Spinal cord (tissue), 10 donors: ENCODE measurements around the gene AHI1. TPM values are rescaled to one million over a fixed set of nuclear protein-coding genes. Genes with fewer than 3 reads are reported as not detected.
"Not testable (repeated sequence)": the region's sequence is repeated elsewhere in the genome, so short reads cannot be mapped to it uniquely, and the experiment has no call there.

Source experiments
- DNase-seq, 6 donors: peaks; one replicate each; pipeline versions ENCODE4 v3.0.0 to v3.0.0-alpha.2; 2013 to 2015; ENCODE audit warnings: low spot score in 6 of 6, low read depth in 4 of 6
- H3K27ac ChIP-seq: one replicate; pipeline ENCODE4 v1.5.1; 2013; ENCODE audit warnings: low read depth, low read length, control low read depth
- H3K27me3 ChIP-seq: one replicate; pipeline ENCODE4 v1.6.1; 2013; ENCODE audit warnings: low read length; ENCODE audit not compliant: control insufficient read depth, insufficient read depth
- H3K36me3 ChIP-seq: one replicate; pipeline ENCODE4 v1.6.1; 2013; ENCODE audit warnings: low read length; ENCODE audit not compliant: control insufficient read depth, insufficient read depth
- H3K4me1 ChIP-seq: one replicate; pipeline ENCODE4 v1.6.1; 2013; ENCODE audit warnings: low read length; ENCODE audit not compliant: control insufficient read depth, insufficient read depth
- H3K4me3 ChIP-seq: one replicate; pipeline ENCODE4 v1.5.1; 2013; ENCODE audit warnings: low read depth, low read length, control low read depth
- H3K9me3 ChIP-seq: one replicate; pipeline ENCODE4 v1.6.1; 2013; ENCODE audit warnings: low read length; ENCODE audit not compliant: control insufficient read depth, insufficient read depth
- WGBS: methylation state at CpG from one replicate; pipeline ENCODE4 v1.1.5; 2013; ENCODE audit warnings: missing lambda C conversion rate; ENCODE audit not compliant: insufficient coverage; 5-methylcytosine and 5-hydroxymethylcytosine counted together
- polyA plus RNA-seq, 2 donors: library from polyadenylated mRNA; unstranded; fragments of 120-200 nt; gene quantifications; one replicate each; pipeline ENCODE4 v1.2.1, GENCODE V29; 2013; ENCODE audit not compliant: insufficient read length in 2 of 2
- total RNA-seq, 2 donors: library from RNA; depleted of rRNA in 1 of 2; stranded (reverse); fragments of 120-200 nt in 1 of 2; fragments of >200 nt in 1 of 2; gene quantifications; one replicate each; pipeline versions ENCODE4 v1.2.3 to v1.2.4, GENCODE V29; 2013 to 2014
- donor health status: healthy.

The AHI1 gene
- total and polyA plus RNA-seq, 4 donors, result 57.7 to 131 (median 85.2) TPM

DNA sequence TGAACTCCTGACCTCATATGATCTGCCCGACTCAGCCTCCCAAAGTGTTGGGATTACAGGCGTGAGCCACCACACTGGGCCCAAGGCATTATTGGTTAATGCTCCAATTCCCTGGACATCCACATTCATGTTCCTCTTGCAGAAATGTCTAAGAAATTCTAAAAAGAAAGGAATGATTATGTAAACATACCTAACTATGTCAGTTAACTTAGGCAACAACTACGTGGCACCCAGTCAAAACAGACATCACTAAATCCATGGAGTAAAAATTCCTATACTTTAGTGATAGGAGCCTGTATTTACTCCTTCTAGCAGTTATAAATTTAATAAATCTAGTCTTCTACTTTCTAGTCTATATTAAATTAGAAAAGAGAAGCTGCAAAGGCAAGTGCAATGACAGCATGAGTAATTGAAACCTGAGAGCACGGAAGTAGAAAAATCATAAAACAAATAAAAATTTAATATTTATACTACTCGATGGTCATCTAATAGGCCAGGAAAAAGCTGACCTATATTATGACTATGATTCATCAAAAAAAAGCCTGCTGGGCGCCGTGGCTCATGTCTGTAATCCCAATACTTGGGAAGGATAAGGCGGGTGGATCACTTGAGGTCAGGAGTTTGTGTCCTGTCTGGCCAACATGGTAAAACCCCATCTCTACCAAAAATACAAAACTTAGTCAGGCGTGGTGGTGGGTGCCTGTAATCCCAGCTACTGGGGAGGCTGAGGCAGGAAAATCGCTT, 4.2 kb downstream of the AHI1 start:
- no peaks in the 10 kb centered on the region for H3K4me1 ChIP-seq
- WGBS, result 94% methylated on average over 2 of the region's 10 CpGs
- H3K36me3 ChIP-seq, result no peaks in the 10 kb centered on the region
- H3K27ac ChIP-seq, result no peak overlapping the region
- no peak overlapping the region for H3K4me3 ChIP-seq
- no peaks in the 10 kb centered on the region for H3K9me3 ChIP-seq
- H3K27me3 ChIP-seq, result no peaks in the 10 kb centered on the region
- no peak for DNase-seq

DNA sequence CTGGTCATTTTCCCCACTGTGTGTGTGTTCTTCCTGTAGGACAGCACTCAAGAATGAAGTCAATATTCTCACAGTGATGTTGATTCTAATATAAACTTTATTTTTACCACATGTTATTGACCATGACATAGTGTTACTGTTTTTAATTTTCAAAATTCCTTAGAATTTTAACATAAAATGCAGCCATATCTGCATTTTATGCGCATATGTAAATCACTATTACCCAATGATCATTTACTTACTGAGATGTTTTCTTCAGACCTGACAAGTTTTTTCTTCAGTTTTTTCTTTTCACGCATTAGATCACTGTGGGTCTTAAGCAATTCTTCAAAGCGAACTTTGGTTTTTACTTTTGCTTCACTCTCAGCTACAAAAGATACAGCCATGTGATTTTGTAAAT, 7.2 kb downstream of the AHI1 start:
- Histone ChIP-seq H3K4me1 (no peaks in the 10 kb centered on the region), H3K4me3 (no peak overlapping the region), H3K27ac (no peak overlapping the region), H3K36me3 (peaks cover 2% of the 10 kb centered on the region), H3K9me3 (no peaks in the 10 kb centered on the region), H3K27me3 (no peaks in the 10 kb centered on the region)
- whole genome bisulfite sequencing, result 100% methylated on average over 1 of the region's 3 CpGs
- no peak for DNase-seq

DNA sequence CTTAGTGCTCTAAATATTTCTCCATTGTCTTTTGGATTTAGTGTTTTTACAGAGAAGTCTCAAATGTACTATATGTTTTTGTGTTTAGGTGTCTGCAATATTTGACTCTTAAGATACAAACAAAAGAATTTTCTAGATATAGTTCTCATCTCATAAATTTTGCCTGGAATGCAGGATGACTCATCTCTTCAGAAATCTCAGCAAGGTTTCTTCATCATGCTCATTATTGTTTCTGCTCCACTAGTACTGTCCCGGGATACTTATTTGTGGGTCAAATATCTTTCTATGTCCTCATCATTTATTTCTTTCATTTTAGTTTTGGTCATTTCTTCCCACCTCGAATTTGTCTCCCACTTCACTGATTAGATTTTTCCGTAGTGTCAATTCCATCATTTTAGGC, 9.5 kb downstream of the AHI1 start:
- no peak overlapping the region for H3K4me3 ChIP-seq
- peaks cover 2% of the 10 kb centered on the region for H3K9me3 ChIP-seq
- no CpG with 5 or more reads among the region's 3 CpGs for WGBS
- no peak for DNase-seq
- H3K4me1 ChIP-seq, result no peaks in the 10 kb centered on the region
- H3K36me3 ChIP-seq, result peaks cover 5% of the 10 kb centered on the region
- H3K27ac ChIP-seq, result no peak overlapping the region
- H3K27me3 ChIP-seq, result no peaks in the 10 kb centered on the region

DNA sequence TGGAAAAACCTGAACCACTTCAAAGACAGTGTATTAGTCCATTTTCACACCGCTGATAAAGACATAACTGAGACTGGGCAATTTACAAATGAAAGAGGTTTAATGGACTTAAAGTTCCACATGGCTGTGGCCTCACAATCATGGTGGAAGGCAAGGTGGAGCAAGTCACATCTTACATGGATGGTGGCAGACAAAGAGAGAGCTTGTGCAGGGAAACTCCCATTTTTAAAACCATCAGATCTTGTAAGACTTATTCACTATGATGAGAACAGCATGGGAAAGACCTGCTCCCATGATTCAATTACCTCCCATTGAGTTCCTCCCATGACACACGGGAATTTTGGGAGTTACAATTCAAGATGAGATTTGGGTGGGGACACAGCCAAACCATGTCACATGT, 13.6 kb downstream of the AHI1 start:
- no CpG with 5 or more reads among the region's 2 CpGs for WGBS
- not testable (repeated sequence) for H3K4me3 ChIP-seq

DNA sequence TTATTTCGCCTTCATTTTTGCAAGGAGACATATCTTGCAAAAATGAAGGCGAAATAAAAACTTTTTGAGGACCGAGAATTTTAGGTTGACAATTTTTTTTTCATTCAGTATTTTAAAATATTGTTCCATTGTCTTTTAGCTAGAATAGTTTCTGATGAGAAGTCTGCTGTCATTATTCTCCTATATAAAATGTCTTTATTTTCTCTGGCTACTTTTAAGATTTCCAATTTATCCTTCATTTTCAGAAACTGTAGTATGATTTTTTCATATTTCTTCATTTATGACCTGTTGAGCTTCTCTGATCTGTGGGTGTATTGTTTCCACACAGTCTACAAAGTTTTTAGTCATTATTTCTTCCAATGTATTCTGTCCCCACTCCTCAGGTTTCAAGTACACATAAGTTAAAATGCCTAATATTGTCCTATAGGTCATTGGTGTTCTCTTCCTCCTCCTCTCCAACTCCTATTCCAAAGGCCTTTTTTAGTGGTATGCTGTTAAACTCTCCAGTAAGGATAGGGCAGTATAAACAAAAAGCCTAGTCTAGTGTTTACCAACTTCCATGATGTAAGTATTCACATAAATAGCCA, 15.7 kb downstream of the AHI1 start:
- Histone ChIP-seq H3K4me3 (no peak overlapping the region), H3K4me1 (no peaks in the 10 kb centered on the region), H3K27ac (no peak overlapping the region), H3K36me3 (peaks cover 23% of the 10 kb centered on the region), H3K27me3 (no peaks in the 10 kb centered on the region), H3K9me3 (peaks cover 19% of the 10 kb centered on the region)
- WGBS, result no CpG with 5 or more reads among the region's 3 CpGs
- DNase-seq, result peak in 1 of 6 donors; percentile 2

More for the DNA sequence above, 13.6 kb downstream of the AHI1 start:
- peaks cover 14% of the 10 kb centered on the region for H3K9me3 ChIP-seq
- H3K4me1 ChIP-seq, H3K27me3 ChIP-seq, DNase-seq, H3K27ac ChIP-seq: not testable (repeated sequence)
- peaks cover 16% of the 10 kb centered on the region for H3K36me3 ChIP-seq

DNA sequence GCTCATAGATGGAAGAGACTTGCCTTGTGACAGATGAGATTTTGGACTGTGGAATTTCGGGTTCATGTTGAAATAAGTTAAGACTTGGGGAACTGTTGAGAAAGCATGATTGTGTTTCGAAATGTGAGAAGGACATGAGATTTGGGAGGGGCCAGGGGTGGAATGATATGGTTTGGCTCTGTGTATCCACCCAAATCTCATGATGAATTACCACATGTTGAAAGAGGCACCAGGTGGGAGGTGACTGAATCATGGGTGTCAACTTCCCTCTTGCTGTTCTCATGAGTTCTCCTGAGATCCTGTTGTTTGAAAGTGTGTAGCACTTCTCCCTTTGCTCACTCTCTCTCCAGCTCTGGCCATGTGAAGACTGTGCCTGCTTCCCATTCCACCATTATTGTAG, 17.9 kb downstream of the AHI1 start:
- no peak for DNase-seq
- Histone ChIP-seq H3K36me3 (peaks cover 18% of the 10 kb centered on the region), H3K27me3 (no peaks in the 10 kb centered on the region), H3K9me3 (peaks cover 19% of the 10 kb centered on the region), H3K27ac (no peak overlapping the region), H3K4me3 (no peak overlapping the region), H3K4me1 (no peaks in the 10 kb centered on the region)
- WGBS, result 100% methylated on average over 2 of the region's 2 CpGs

DNA sequence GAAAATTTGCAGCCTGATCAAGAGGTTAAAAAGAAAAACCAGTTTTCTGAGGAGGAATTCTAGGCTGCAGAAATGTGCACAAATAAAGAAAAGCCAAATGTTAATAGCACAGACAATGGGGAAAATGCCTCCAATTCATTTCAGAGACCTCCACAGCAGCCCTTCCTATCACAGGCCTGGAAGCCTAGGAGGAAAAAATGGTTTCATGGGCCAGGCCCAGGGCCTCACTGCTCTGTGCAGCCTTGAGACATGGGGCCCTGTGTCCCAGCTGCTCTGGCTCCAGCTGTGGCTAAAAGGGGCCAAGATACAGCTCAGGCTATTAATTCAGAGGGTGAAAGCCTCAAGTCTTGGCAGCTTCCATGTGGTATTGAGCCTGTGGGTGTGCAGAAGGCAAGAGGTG, 18.9 kb downstream of the AHI1 start:
- Histone ChIP-seq H3K4me1 (no peaks in the 10 kb centered on the region), H3K4me3 (no peak overlapping the region), H3K9me3 (peaks cover 18% of the 10 kb centered on the region), H3K27me3 (no peaks in the 10 kb centered on the region), H3K27ac (no peak overlapping the region), H3K36me3 (peaks cover 18% of the 10 kb centered on the region)
- DNase-seq, result no peak

DNA sequence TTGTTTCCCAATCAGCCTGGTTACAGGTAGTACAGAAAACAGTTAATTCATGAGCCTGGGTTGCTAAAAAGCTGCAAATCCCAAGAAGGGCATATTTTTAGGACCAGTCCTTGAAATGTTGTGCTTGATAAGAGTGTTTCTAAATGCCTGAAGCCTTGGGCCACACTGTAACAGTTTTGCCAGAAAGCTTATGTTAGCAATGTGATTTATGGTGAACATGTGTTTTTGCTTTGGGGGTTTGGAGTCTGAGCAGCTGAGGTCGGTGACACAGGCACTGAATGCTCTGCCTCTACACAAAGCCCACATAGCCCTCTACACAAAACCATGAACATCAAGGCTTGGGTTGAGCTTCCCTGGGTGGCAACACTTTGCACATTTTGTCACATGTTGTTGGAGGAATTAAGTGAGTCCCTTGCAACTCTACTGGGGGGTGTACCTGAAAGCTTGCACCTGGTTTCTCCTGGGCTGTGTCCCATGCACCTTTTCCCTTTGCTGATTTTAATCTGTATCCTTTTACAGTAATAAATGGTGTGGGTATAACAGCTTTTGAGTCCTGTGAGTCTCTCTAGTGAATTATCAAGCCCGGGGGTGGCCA, 22.2 kb downstream of the AHI1 start:
- Histone ChIP-seq H3K9me3 (peaks cover 7% of the 10 kb centered on the region), H3K27me3 (no peaks in the 10 kb centered on the region), H3K36me3 (peaks cover 18% of the 10 kb centered on the region), H3K4me3 (no peak overlapping the region), H3K4me1 (no peaks in the 10 kb centered on the region), H3K27ac (no peak overlapping the region)
- no peak for DNase-seq
- no CpG with 5 or more reads among the region's 2 CpGs for WGBS

DNA sequence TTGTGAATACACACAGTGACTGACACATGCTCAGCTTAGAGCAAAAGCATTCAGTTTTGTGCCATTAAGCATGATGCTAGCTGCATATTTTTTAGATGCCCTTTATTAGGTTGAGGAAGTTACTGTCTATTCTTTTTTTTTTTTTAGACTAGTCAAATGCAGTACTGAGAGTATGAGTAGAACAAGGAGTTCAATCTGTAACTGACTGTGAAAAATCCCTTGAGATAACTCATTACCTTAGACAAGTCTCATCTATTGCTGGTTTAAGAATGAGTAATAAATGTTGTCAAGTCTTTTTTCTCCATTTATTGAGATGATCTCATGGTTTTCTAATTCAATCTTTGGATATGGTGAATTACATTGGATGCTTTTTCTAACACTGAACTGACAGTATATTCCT, 23.2 kb downstream of the AHI1 start:
- Histone ChIP-seq H3K27ac (no peak overlapping the region), H3K4me1 (no peaks in the 10 kb centered on the region), H3K4me3 (no peak overlapping the region), H3K9me3 (peaks cover 6% of the 10 kb centered on the region), H3K36me3 (peaks cover 11% of the 10 kb centered on the region), H3K27me3 (no peaks in the 10 kb centered on the region)
- DNase-seq, result no peak

DNA sequence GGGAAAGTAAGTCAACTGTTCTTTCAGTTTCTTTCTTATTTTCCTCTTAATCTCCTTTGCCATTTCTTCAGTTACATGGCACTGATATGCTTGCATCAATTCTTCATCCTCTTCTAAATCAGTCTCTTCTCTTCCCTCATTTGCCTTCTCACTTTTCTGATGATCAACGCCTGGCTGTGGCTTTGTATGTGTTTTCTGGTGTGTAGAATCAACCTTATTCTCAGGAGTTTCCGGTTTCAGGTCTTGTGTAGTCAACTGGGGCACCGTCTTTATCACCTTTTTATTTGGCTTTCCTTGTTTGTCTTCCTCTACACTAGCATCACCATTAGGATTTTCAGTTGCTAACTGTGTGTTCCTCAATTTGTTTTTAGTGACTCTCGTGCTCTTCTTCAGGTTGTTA, 31.6 kb downstream of the AHI1 start:
- no peak for DNase-seq
- WGBS, result no CpG with 5 or more reads among the region's 4 CpGs

More for the DNA sequence above, 31.6 kb downstream of the AHI1 start:
- Histone ChIP-seq H3K4me1 (no peaks in the 10 kb centered on the region), H3K4me3 (no peak overlapping the region), H3K36me3 (peaks cover 9% of the 10 kb centered on the region), H3K27ac (no peak overlapping the region), H3K27me3 (no peaks in the 10 kb centered on the region), H3K9me3 (no peaks in the 10 kb centered on the region)
